GM18907 (cell line): ENCODE data around the gene MRPL51.
"Not testable (repeated sequence)": the region's sequence is repeated elsewhere in the genome, so short reads cannot be mapped to it uniquely, and the experiment has no call there.

Experiments used
- ATAC-seq: cut with Tn5 transposase; IDR thresholded peaks from one replicate; pipeline ENCODE4 v1.9.1; 2021; ENCODE audit warnings: mild to moderate bottlenecking, moderate library complexity; ENCODE audit not compliant: unreplicated experiment

Gene MRPL51

DNA sequence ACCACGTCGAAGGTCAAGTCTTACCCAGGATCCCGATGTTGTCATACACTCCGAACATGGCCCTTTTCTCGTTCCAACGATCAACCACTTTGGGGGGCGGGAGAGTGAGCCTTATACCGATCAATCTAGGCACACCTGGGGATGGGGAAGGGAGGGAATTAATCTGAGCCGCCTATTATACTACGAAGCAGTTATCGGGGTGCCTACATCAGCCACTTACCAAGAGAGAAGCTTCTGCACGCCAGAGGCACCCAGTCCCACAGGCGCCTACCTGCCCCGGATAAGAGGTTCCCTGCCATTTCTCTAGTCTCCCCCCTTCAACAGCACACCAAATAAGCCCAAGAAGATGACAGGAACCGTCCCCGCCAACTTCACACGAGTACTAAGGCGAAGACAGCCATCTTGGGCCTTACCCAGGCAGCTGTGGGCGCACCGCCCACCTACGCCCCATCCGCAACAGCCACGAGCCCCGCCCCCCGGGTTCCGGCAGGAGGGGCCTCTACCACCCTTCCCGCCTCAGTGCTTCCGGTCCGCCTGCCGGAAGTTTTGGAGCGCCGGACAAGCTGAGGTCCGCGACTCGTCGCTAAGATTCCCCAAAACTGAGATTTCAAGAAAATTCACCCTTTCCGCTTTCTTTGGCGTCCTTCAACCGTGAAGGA is at the start of gene MRPL51:
MRPL51 (minus strand) TSS at position 425 of the 659 bp plus-strand sequence; CDS start at position 299, 126 bp downstream.
- ATAC-seq, result peak; percentile 75

DNA sequence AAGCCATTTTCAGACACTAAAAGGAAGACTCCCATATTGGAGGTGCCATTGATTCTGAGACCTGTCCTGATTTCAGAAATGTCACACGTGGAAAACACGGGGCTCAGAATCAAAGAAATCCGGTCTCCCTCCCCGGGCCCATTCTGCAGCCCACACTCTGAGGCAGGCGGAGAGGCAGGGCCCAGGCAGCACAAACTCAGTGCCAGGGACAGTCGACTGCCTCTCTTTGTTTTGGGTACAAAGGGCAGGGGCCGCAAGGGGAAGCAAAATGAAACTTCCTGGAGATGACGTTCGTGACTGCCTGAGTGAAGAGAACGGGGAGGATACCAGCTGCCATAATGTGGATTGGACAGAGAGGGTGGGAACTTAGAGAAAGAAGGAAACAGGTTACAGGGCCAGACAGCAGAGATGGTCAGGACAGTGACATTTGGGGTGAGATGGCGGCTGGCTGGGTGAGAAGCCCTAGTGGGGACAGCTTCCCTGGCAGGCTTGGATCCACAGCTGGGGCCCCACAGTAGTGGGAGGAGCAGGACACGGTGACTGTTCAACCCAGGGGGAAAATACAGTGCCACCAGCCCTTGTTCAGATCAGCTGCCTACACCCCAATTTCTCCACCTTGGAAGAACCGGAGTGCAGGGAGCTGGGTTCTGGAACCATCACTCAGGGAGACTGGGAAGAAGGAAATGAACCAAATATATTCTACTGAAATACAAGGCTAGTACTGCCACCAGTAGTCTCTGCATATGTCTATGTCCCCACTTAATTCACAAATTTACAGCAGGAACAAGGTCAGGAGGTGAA is 49.3 kb upstream of the MRPL51 start:
- ATAC-seq, result no peak

- ATAC-seq, result no peak
These were observed 48.5 kb upstream of the MRPL51 start for GRCh38 chr12:6541371-6542165.

- peak; percentile 35 for ATAC-seq
These were observed 47.3 kb upstream of the MRPL51 start for GRCh38 chr12:6540181-6540877.

GRCh38 chr12:6539707-6540134 is 46.7 kb upstream of the MRPL51 start:
- ATAC-seq, result no peak

DNA sequence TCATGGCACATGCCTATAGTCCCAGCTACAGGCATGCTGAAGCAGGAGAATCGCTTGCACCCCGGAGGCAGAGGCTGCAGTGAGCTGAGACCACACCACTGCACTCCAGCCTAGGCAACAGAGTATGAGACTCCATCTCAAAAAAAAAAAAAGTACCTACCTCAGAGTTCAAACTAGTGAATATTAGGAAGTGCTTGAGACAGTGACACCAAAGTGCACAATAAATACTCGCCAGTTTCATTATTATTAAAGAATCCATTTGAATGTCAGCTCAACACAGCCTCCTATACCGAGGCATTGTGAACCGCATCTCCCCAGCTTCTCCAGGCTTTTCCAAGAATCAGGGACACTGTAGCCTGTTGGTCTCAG is 46.2 kb upstream of the MRPL51 start:
- no peak for ATAC-seq

DNA sequence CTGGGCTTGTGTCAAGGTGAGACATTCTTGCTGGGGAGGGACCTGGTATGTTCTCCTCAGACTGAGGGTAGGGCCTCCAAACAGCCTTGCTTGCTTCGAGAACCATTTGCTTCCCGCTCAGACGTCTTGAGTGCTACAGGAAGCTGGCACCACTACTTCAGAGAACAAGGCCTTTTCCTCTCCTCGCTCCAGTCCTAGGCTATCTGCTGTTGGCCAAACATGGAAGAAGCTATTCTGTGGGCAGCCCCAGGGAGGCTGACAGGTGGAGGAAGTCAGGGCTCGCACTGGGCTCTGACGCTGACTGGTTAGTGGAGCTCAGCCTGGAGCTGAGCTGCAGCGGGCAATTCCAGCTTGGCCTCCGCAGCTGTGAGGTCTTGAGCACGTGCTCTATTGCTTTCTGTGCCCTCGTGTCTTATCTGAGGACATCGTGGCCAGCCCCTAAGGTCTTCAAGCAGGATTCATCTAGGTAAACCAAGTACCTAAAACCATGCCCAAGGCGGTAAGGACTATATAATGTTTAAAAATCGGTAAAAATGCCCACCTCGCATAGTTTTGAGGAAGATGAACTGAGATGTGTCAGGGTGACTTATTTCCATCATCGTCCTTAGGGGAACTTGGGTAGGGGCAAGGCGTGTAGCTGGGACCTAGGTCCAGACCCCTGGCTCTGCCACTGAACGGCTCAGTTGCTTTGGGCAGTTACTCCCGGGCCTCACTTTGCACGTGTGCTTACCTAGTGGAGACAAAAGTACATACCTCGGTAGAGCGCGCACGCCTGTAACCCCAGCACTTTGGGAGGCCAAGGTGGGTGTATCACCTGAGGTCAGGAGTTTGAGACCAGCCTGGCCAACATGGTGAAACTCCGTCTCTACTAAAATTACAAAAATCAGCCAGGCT is 45.6 kb upstream of the MRPL51 start:
- ATAC-seq, result no peak

DNA sequence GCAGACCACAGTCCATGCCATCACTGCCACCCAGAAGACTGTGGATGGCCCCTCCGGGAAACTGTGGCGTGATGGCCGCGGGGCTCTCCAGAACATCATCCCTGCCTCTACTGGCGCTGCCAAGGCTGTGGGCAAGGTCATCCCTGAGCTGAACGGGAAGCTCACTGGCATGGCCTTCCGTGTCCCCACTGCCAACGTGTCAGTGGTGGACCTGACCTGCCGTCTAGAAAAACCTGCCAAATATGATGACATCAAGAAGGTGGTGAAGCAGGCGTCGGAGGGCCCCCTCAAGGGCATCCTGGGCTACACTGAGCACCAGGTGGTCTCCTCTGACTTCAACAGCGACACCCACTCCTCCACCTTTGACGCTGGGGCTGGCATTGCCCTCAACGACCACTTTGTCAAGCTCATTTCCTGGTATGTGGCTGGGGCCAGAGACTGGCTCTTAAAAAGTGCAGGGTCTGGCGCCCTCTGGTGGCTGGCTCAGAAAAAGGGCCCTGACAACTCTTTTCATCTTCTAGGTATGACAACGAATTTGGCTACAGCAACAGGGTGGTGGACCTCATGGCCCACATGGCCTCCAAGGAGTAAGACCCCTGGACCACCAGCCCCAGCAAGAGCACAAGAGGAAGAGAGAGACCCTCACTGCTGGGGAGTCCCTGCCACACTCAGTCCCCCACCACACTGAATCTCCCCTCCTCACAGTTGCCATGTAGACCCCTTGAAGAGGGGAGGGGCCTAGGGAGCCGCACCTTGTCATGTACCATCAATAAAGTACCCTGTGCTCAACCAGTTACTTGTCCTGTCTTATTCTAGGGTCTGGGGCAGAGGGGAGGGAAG is 44.7 kb upstream of the MRPL51 start:
- not testable (repeated sequence) for ATAC-seq

- no peak for ATAC-seq
These were observed 44.0 kb upstream of the MRPL51 start for GRCh38 chr12:6536894-6537579.

DNA sequence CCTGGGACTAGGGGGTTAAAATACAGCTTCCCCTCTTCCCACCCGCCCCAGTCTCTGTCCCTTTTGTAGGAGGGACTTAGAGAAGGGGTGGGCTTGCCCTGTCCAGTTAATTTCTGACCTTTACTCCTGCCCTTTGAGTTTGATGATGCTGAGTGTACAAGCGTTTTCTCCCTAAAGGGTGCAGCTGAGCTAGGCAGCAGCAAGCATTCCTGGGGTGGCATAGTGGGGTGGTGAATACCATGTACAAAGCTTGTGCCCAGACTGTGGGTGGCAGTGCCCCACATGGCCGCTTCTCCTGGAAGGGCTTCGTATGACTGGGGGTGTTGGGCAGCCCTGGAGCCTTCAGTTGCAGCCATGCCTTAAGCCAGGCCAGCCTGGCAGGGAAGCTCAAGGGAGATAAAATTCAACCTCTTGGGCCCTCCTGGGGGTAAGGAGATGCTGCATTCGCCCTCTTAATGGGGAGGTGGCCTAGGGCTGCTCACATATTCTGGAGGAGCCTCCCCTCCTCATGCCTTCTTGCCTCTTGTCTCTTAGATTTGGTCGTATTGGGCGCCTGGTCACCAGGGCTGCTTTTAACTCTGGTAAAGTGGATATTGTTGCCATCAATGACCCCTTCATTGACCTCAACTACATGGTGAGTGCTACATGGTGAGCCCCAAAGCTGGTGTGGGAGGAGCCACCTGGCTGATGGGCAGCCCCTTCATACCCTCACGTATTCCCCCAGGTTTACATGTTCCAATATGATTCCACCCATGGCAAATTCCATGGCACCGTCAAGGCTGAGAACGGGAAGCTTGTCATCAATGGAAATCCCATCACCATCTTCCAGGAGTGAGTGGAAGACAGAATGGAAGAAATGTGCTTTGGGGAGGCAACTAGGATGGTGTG is 43.1 kb upstream of the MRPL51 start:
- ATAC-seq, result no peak

- no peak for ATAC-seq
These were observed 42.6 kb upstream of the MRPL51 start for GRCh38 chr12:6535697-6535946.

DNA sequence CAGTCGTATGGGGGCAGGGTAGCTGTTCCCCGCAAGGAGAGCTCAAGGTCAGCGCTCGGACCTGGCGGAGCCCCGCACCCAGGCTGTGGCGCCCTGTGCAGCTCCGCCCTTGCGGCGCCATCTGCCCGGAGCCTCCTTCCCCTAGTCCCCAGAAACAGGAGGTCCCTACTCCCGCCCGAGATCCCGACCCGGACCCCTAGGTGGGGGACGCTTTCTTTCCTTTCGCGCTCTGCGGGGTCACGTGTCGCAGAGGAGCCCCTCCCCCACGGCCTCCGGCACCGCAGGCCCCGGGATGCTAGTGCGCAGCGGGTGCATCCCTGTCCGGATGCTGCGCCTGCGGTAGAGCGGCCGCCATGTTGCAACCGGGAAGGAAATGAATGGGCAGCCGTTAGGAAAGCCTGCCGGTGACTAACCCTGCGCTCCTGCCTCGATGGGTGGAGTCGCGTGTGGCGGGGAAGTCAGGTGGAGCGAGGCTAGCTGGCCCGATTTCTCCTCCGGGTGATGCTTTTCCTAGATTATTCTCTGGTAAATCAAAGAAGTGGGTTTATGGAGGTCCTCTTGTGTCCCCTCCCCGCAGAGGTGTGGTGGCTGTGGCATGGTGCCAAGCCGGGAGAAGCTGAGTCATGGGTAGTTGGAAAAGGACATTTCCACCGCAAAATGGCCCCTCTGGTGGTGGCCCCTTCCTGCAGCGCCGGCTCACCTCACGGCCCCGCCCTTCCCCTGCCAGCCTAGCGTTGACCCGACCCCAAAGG is 42.1 kb upstream of the MRPL51 start:
- peak; percentile 1 for ATAC-seq

DNA sequence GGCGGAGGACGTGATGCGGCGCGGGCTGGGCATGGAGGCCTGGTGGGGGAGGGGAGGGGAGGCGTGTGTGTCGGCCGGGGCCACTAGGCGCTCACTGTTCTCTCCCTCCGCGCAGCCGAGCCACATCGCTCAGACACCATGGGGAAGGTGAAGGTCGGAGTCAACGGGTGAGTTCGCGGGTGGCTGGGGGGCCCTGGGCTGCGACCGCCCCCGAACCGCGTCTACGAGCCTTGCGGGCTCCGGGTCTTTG is 41.6 kb upstream of the MRPL51 start:
- no peak for ATAC-seq

- ATAC-seq, result peak; percentile 70
These were observed 41.0 kb upstream of the MRPL51 start, which contains the start of gene GAPDH for GRCh38 chr12:6533923-6534694. Gene GAPDH, plus strand, starts transcription at chr12:6534517. Its CDS starts 316 bp downstream, at chr12:6534833.

GRCh38 chr12:6533653-6533922 is 40.5 kb upstream of the MRPL51 start:
- no peak for ATAC-seq

- ATAC-seq, result peak; percentile 17
These were observed 40.0 kb upstream of the MRPL51 start for GRCh38 chr12:6532927-6533652.
